ENCODE results near the gene MAJIN. TPM values are rescaled to one million over a fixed set of nuclear protein-coding genes. Genes with fewer than 3 reads are reported as not detected.

The MAJIN gene
- total and polyA plus RNA-seq, 2 experiments from 2014 or later: not detected

- Mint-ChIP-seq H3K4me3 (no peak overlapping the region), H3K27me3 (ENCODE audit: insufficient read depth, low read depth, poor library complexity) (peaks cover 15% of the 10 kb centered on the region), H3K9me3 (no peaks in the 10 kb centered on the region), H3K36me3 (ENCODE audit: low read depth) (no peaks in the 10 kb centered on the region; the same call in 2 of the 3 replicates), H3K4me1 (peaks cover 15% of the 10 kb centered on the region), H3K27ac (no peak overlapping the region)
- no peak overlapping the region for H3K27ac ChIP-seq (ENCODE audit: low read depth)
- H4K20me1 ChIP-seq (replicated peaks; ENCODE audit: insufficient read depth): no peaks in the 10 kb centered on the region
- DNase-seq (ENCODE audit: low spot score): no peak
- no peaks in the 10 kb centered on the region for H3K79me2 ChIP-seq (replicated peaks; ENCODE audit: insufficient read depth)
- peaks cover 9% of the 10 kb centered on the region; the same call in 1 of the 2 replicates for H3K4me1 ChIP-seq (ENCODE audit: insufficient read depth)
- no peak overlapping the region for H3K4me2 ChIP-seq
- no peak for ATAC-seq
- H3K36me3 ChIP-seq (ENCODE audit: insufficient read depth): no peaks in the 10 kb centered on the region
- H3K9me2 ChIP-seq (ENCODE audit: insufficient read depth): no peaks in the 10 kb centered on the region
- TF ChIP-seq EZH2 (IDR thresholded peaks at IDR 0.05; ENCODE audit: low read depth, unreplicated experiment) (no peak), JUNB (IDR thresholded peaks at IDR 0.05; ENCODE audit: unreplicated experiment) (no peak), EZH2phosphoT487 (IDR thresholded peaks at IDR 0.05; ENCODE audit: unreplicated experiment) (no peak), ETS1 (IDR thresholded peaks at IDR 0.05) (no peak), REST (IDR thresholded peaks at IDR 0.05; ENCODE audit: unreplicated experiment) (no peak), CREB1 (CRISPR knock-in tag; IDR thresholded peaks at IDR 0.05; ENCODE audit: low read depth) (no peak), ZNF114 (CRISPR knock-in tag; IDR thresholded peaks at IDR 0.05) (no peak), CTCF (conservative IDR thresholded peaks at IDR 0.05; ENCODE audit: low read depth in 2 of 2) (no peak), STAT1 (IDR thresholded peaks at IDR 0.05; ENCODE audit: unreplicated experiment) (no peak), POLR2AphosphoS5 (IDR thresholded peaks at IDR 0.05; ENCODE audit: low read depth) (no peak), NANOG (IDR thresholded peaks at IDR 0.05; ENCODE audit: borderline replicate concordance) (no peak), ZNF462 (CRISPR knock-in tag; IDR thresholded peaks at IDR 0.05) (no peak), ZNF331 (CRISPR knock-in tag; IDR thresholded peaks at IDR 0.05; ENCODE audit: low read depth) (no peak)
- no peaks in the 10 kb centered on the region for H3K27me3 ChIP-seq (ENCODE audit: insufficient read depth)
- H3F3A ChIP-seq (replicated peaks; ENCODE audit: low read depth): no peaks in the 10 kb centered on the region
- H2AFZ ChIP-seq: no peak overlapping the region
- no peak overlapping the region for H3K4me3 ChIP-seq
These were observed 79.1 kb downstream of the MAJIN start for GRCh38 chr11:64892838-64893193.
